HG03558 (cell line): ENCODE data around the gene SLBP.

ENCODE experiments used
- ATAC-seq: cut with Tn5 transposase; IDR thresholded peaks from one replicate; pipeline ENCODE4 v1.9.1; 2021; ENCODE audit warnings: moderate number of reproducible peaks; ENCODE audit not compliant: unreplicated experiment; ENCODE audit errors: extremely low read depth

Gene SLBP

GRCh38 chr4:1712216-1713002 lies at the start of gene SLBP:
Gene SLBP, minus strand, starts transcription at chr4:1712319. Its CDS starts 131 bp downstream, at chr4:1712188.
- ATAC-seq = peak; percentile 35

GRCh38 chr4:1761130-1761689 lies 49.1 kb upstream of the SLBP start:
- no peak for ATAC-seq

- no peak for ATAC-seq
Measured at GRCh38 chr4:1760521-1761071, 48.5 kb upstream of the SLBP start.

GRCh38 chr4:1759818-1760223 lies 47.7 kb upstream of the SLBP start:
- no peak for ATAC-seq

GRCh38 chr4:1759170-1759817 lies 47.2 kb upstream of the SLBP start:
- ATAC-seq = no peak

GRCh38 chr4:1758306-1759121 lies 46.4 kb upstream of the SLBP start:
- no peak for ATAC-seq

- no peak for ATAC-seq
Measured at GRCh38 chr4:1757836-1758235, 45.7 kb upstream of the SLBP start.

GRCh38 chr4:1756893-1757779 lies 45.0 kb upstream of the SLBP start:
- no peak for ATAC-seq

- ATAC-seq = no peak
Measured at GRCh38 chr4:1756079-1756478, 44.0 kb upstream of the SLBP start.

- ATAC-seq = no peak
Measured at GRCh38 chr4:1755297-1755696, 43.2 kb upstream of the SLBP start.

GRCh38 chr4:1754336-1754735 lies 42.2 kb upstream of the SLBP start:
- ATAC-seq = no peak

- ATAC-seq = no peak
Measured at GRCh38 chr4:1753697-1754311, 41.7 kb upstream of the SLBP start.

GRCh38 chr4:1753294-1753696 lies 41.2 kb upstream of the SLBP start:
- ATAC-seq = no peak

GRCh38 chr4:1752284-1753041 lies 40.3 kb upstream of the SLBP start:
- ATAC-seq = no peak

GRCh38 chr4:1751919-1752283 lies 39.8 kb upstream of the SLBP start:
- ATAC-seq = no peak

GRCh38 chr4:1751155-1751918 lies 39.2 kb upstream of the SLBP start:
- no peak for ATAC-seq

GRCh38 chr4:1750381-1751154 lies 38.4 kb upstream of the SLBP start:
- ATAC-seq = no peak
